K562 (cell line): ENCODE results near the gene SMOC2. TPM values are rescaled to one million over a fixed set of nuclear protein-coding genes. Genes with fewer than 3 reads are reported as not detected.

ENCODE experiments used
- ATAC-seq: fragments of 200-7000 bp; cut with Tn5 transposase; 3 replicates; pipeline ENCODE4 v1.9.1; 2020; ENCODE audit warnings: moderate library complexity
- BruUV-seq: library from RNA; stranded (reverse); fragments of 400-500 nt; replicated peaks from 2 replicates; lab custom pipeline; 2021; lab: Mats Ljungman, UMichigan
- CTCF ChIA-PET: fragments of 300-600 bp; formaldehyde crosslinking; extraction: SDS; loops from one replicate; lab custom pipeline; 2021; ENCODE audit warnings: low intra/inter-chr PET ratio; lab: Yijun Ruan, JAX
- POLR2A ChIA-PET: fragments of 300-600, 350-650 bp; sonication (Branson Sonifier 250); formaldehyde crosslinking; extraction: SDS; loops from one replicate; lab custom pipeline; 2021; ENCODE audit warnings: antibody characterized with exemption, inconsistent platforms; lab: Yijun Ruan, JAX
- DNase-seq, 4 experiments: peaks; one replicate each; pipeline versions ENCODE4 v3.0.0 to v3.0.0-alpha.2; 2011 to 2018; ENCODE audit warnings: low spot score in 3 of 4, mixed read lengths in 3 of 4; ENCODE audit errors: extremely low read depth in 1 of 4
- FAIRE-seq: peaks from 2 replicates; lab custom pipeline; 2011; peaks lifted over from hg19 to GRCh38; lab: Jason Lieb, UNC
- H2AFZ ChIP-seq: 2 replicates; pipeline ENCODE4 v1.6.0; 2011; ENCODE audit warnings: low read depth, low read length, control low read depth, inconsistent platforms
- H3K27ac ChIP-seq: fragments of 200-600 bp; 3 replicates; pipeline ENCODE4 v1.8.0; 2011; ENCODE audit warnings: low read depth, mild to moderate bottlenecking, control low read depth, inconsistent platforms, low read length, moderate library complexity, mixed read lengths; ENCODE audit errors: extremely low read depth
- H3K27me3 ChIP-seq, 2 experiments: fragments of 300-600 bp in 1 of 2; 2 replicates in 1 of 2; 3 replicates in 1 of 2; pipeline versions ENCODE4 v1.6.0 to v1.8.0; 2011; ENCODE audit warnings: inconsistent platforms in 2 of 2, low read length in 2 of 2, mild to moderate bottlenecking in 1 of 2, mixed read lengths in 1 of 2, moderate library complexity in 1 of 2; ENCODE audit not compliant: control insufficient read depth in 2 of 2, insufficient read depth in 2 of 2
- H3K36me3 ChIP-seq: fragments of 300-600 bp; 3 replicates; pipeline ENCODE4 v1.8.0; 2011; ENCODE audit warnings: mild to moderate bottlenecking, low read length, inconsistent platforms; ENCODE audit not compliant: control insufficient read depth, insufficient read depth
- H3K4me1 ChIP-seq, 2 experiments: fragments of 200-600 bp in 1 of 2; replicated peaks in 1 of 2; 2 replicates in 1 of 2; 3 replicates in 1 of 2; pipeline versions ENCODE4 v1.5.1 to v1.8.0; 2011; ENCODE audit warnings: inconsistent platforms in 2 of 2, low read length in 2 of 2, mild to moderate bottlenecking in 1 of 2, mixed read lengths in 1 of 2, moderate library complexity in 1 of 2; ENCODE audit not compliant: control insufficient read depth in 2 of 2, insufficient read depth in 2 of 2
- H3K4me2 ChIP-seq: 2 replicates; pipeline ENCODE4 v1.6.1; 2011; ENCODE audit warnings: low read length, control low read depth, inconsistent platforms, mixed read lengths; ENCODE audit not compliant: insufficient read depth
- H3K4me3 ChIP-seq: fragments of 200-600 bp; sonication (generic), shearing (Covaris generic); 2 replicates; pipeline ENCODE4 v1.5.1; 2016; ENCODE audit warnings: control low read depth, inconsistent platforms
- H3K79me2 ChIP-seq: fragments of 200-600 bp; 3 replicates; pipeline ENCODE4 v1.8.0; 2011; ENCODE audit warnings: low read length, inconsistent platforms; ENCODE audit not compliant: control insufficient read depth, insufficient read depth
- H3K9ac ChIP-seq, 2 experiments: 2 replicates each; pipeline versions ENCODE4 v1.6.0 to v1.6.1; 2011; ENCODE audit warnings: low read depth in 2 of 2, low read length in 2 of 2, control low read depth in 1 of 2, inconsistent platforms in 1 of 2, mild to moderate bottlenecking in 1 of 2, mixed read lengths in 1 of 2; ENCODE audit not compliant: insufficient read depth in 1 of 2
- H3K9me1 ChIP-seq: one replicate; pipeline ENCODE4 v1.6.0; 2011; ENCODE audit warnings: inconsistent platforms, mild to moderate bottlenecking, low read length, moderate library complexity; ENCODE audit not compliant: control insufficient read depth, insufficient read depth
- H3K9me3 ChIP-seq: replicated peaks from 2 replicates; pipeline ENCODE4 v1.5.1; 2011; ENCODE audit warnings: low read depth, low read length, inconsistent platforms; ENCODE audit not compliant: control insufficient read depth, insufficient read depth
- H4K20me1 ChIP-seq: replicated peaks from 2 replicates; pipeline ENCODE4 v1.6.1; 2011; ENCODE audit warnings: low read length, inconsistent platforms, mixed read lengths; ENCODE audit not compliant: control insufficient read depth, insufficient read depth
- BCOR ChIP-seq: fragments of 450-650 bp; IDR thresholded peaks from 2 replicates; pipeline ENCODE4 v1.6.1; 2016
- CHAMP1 ChIP-seq: fragments of 450-650 bp; IDR thresholded peaks from 2 replicates; pipeline ENCODE4 v1.6.1; 2016; ENCODE audit warnings: mild to moderate bottlenecking
- CHD1 ChIP-seq: fragments of 200-600 bp; sonication (generic); IDR thresholded peaks from one replicate; pipeline ENCODE4 v1.6.1; 2012; ENCODE audit warnings: mild to moderate bottlenecking, moderate library complexity, low read length, inconsistent platforms
- FOXK2 ChIP-seq, 2 experiments: fragments of 450-650 bp; IDR thresholded peaks in 1 of 2; conservative IDR thresholded peaks in 1 of 2; 2 replicates each; pipeline ENCODE4 v1.6.1; 2016; ENCODE audit warnings: low read depth in 2 of 2, mild to moderate bottlenecking in 1 of 2
- KLF1 ChIP-seq: fragments of 450-650 bp; IDR thresholded peaks from 2 replicates; pipeline ENCODE4 v1.6.1; 2016; ENCODE audit warnings: missing genetic modification characterization, missing compliant biosample characterization
- PATZ1 ChIP-seq: fragments of 250-450 bp; sonication (Bioruptor Pico); IDR thresholded peaks from 2 replicates; pipeline ENCODE4 v1.5.0; 2020; ENCODE audit warnings: mild to moderate bottlenecking, borderline replicate concordance
- RBBP5 ChIP-seq: fragments of 200-600 bp; sonication (generic); IDR thresholded peaks from 2 replicates; pipeline ENCODE4 v1.6.1; 2012; ENCODE audit warnings: borderline replicate concordance, mild to moderate bottlenecking, low read length, control low read depth, inconsistent platforms; ENCODE audit not compliant: insufficient read depth, poor library complexity, severe bottlenecking
- RCOR1 ChIP-seq, 2 experiments: IDR thresholded peaks; 2 replicates each; pipeline ENCODE4 v1.6.1; 2012; ENCODE audit warnings: low read depth in 2 of 2, low read length in 2 of 2, borderline replicate concordance in 1 of 2, improper control_type of control experiment in 1 of 2
- SRSF7 ChIP-seq: fragments of 200-400 bp; formaldehyde crosslinking; optimal IDR thresholded peaks from 2 replicates; pipeline ENCODE3; 2017; ENCODE audit warnings: mild to moderate bottlenecking, low read depth, low read length
- ZEB2 ChIP-seq: fragments of 450-650 bp; IDR thresholded peaks from 2 replicates; pipeline ENCODE4 v1.6.1; 2016
- ZFP30 ChIP-seq: fragments of 250-450 bp; sonication (Bioruptor Pico); IDR thresholded peaks from 2 replicates; pipeline ENCODE4 v1.8.0; 2022; ENCODE audit warnings: moderate library complexity, mild to moderate bottlenecking, inconsistent platforms, borderline replicate concordance
- ZKSCAN1 ChIP-seq: fragments of 150-350 bp; IDR thresholded peaks from 2 replicates; pipeline ENCODE4 v1.6.1; 2016; ENCODE audit warnings: low read depth, low read length
- WGBS: fragments of 100-300 bp; shearing (Covaris generic); methylation state at CpG from one replicate; pipeline ENCODE4 v1.1.6; 2016; ENCODE audit warnings: low coverage, mixed read lengths; ENCODE audit not compliant: insufficient coverage; ENCODE audit errors: missing lambda C conversion rate; 5-methylcytosine and 5-hydroxymethylcytosine counted together
- in situ Hi-C: fragments of 300-500 bp; cut with MboI; formaldehyde crosslinking; loops from 4 replicates; pipeline ENCODE4 v1.15.0; 2018; ENCODE audit warnings: inconsistent platforms, mixed read lengths
- intact Hi-C: fragments of 100-400 bp; cut with micrococcal nuclease; formaldehyde crosslinking; loops from 2 replicates; pipeline ENCODE4 v1.14.2; 2022
- polyA plus RNA-seq, 8 experiments: library from polyadenylated mRNA; depleted of rRNA in 4 of 8; stranded (reverse) in 5 of 8; unstranded in 3 of 8; fragments of >200 nt; fragmentation: Nextera tagmentation in 2 of 8; fragmentation: Illumina TruSeq in 1 of 8; extraction: Ambion mirVana in 2 of 8; extraction: Trizol in 1 of 8; gene quantifications; 2 replicates each; pipeline versions ENCODE4 v1.2.1 to v1.2.3, GENCODE V29; 2011 to 2014; ENCODE audit warnings: inconsistent platforms in 1 of 8, missing spikeins in 1 of 8
- total RNA-seq, 7 experiments: library from RNA; depleted of rRNA in 6 of 7; stranded (reverse); fragments of >200 nt in 6 of 7; fragmentation: Illumina TruSeq in 2 of 7; extraction: Trizol in 2 of 7; gene quantifications; 2 replicates each; pipeline versions ENCODE4 v1.2.1 to v1.2.3, GENCODE V29; 2011 to 2021; ENCODE audit warnings: low replicate concordance in 1 of 7

The SMOC2 gene
- total and polyA plus RNA-seq, 9 of the 15 experiments (the other 6 are each of a cell fraction or from before 2014, with no cell fraction given), result 0.45 to 2.3 (median 1.1) TPM

- H4K20me1 ChIP-seq, result no peaks in the 10 kb centered on the region
- H3K36me3 ChIP-seq, result no peaks in the 10 kb centered on the region
- ATAC-seq (no peak), FAIRE-seq (no peak), DNase-seq (no peak)
- H3K4me1 ChIP-seq, result no peaks in the 10 kb centered on the region
- no TSS peak for BruUV-seq
- peaks cover 25 to 46% of the 10 kb centered on the region in 2 experiments for H3K27me3 ChIP-seq
- no peak overlapping the region for H2AFZ ChIP-seq
- H3K9ac ChIP-seq, result no peak overlapping the region
- H3K9me1 ChIP-seq, result peaks cover 3% of the 10 kb centered on the region
- ChIA-PET CTCF (no interaction called here), POLR2A (interaction anchor here (1.3 kb wide), 1 partner anchor 9 kb away, joined by 5 read pairs; no protein-coding TSS in a partner anchor)
- no peak overlapping the region for H3K4me2 ChIP-seq
- H3K4me3 ChIP-seq, result no peak overlapping the region
- no peaks in the 10 kb centered on the region for H3K9me3 ChIP-seq
- TF ChIP-seq CHD1 (no peak), ZEB2 (no peak), FOXK2 (conservative IDR thresholded peaks at IDR 0.05 in 1 of 2, IDR thresholded peaks at IDR 0.05 in 1 of 2; ENCODE audit: low read depth in 2 of 2) (no peak), BCOR (no peak), RBBP5 (no peak), PATZ1 (no peak), SRSF7 (no peak), KLF1 (tag) (no peak), CHAMP1 (no peak), RCOR1 (IDR thresholded peaks at IDR 0.05; ENCODE audit: borderline replicate concordance in 1 of 2, low read depth in 2 of 2, low read length in 2 of 2) (no peak), ZKSCAN1 (no peak), ZFP30 (CRISPR knock-in tag) (no peak)
- in situ Hi-C loops (no loop called here), intact Hi-C loops (no loop called here)
- WGBS, result 0% methylated on average over 7 of the region's 7 CpGs
- no peaks in the 10 kb centered on the region for H3K79me2 ChIP-seq
- no peak overlapping the region for H3K27ac ChIP-seq
These were observed 233.6 kb downstream of the SMOC2 start for GRCh38 chr6:168674595-168674994.
